GM19324 (cell line): ENCODE measurements around the gene ATP5PB.
A peak's percentile ranks its signal among the peaks of the same experiment; 100 is the strongest.

Experiments
- ATAC-seq: cut with Tn5 transposase; IDR thresholded peaks from one replicate; pipeline ENCODE4 v1.9.1; 2021; ENCODE audit warnings: mild to moderate bottlenecking, moderate library complexity; ENCODE audit not compliant: unreplicated experiment, low FRiP score

Gene ATP5PB

GRCh38 chr1:111448918-111449702 lies at the start of gene ATP5PB, which contains the start of gene WDR77:
ATP5PB (plus strand) TSS chr1:111449464; CDS start chr1:111449542, 78 bp downstream.
WDR77 (minus strand) TSS chr1:111449256; CDS start chr1:111449169, 87 bp downstream.
- peak; percentile 97 for ATAC-seq

GRCh38 chr1:111399792-111400610 lies 49.3 kb upstream of the ATP5PB start:
- no peak for ATAC-seq

- ATAC-seq: no peak
These were observed 47.2 kb upstream of the ATP5PB start for GRCh38 chr1:111402083-111402482.

GRCh38 chr1:111404588-111404987 lies 44.7 kb upstream of the ATP5PB start:
- ATAC-seq: no peak

GRCh38 chr1:111406321-111406768 lies 42.9 kb upstream of the ATP5PB start:
- ATAC-seq: peak; percentile 93

GRCh38 chr1:111407301-111407700 lies 42.0 kb upstream of the ATP5PB start:
- ATAC-seq: no peak

- no peak for ATAC-seq
These were observed 36.4 kb upstream of the ATP5PB start for GRCh38 chr1:111412839-111413238.

- no peak for ATAC-seq
These were observed 34.5 kb upstream of the ATP5PB start for GRCh38 chr1:111414756-111415155.

GRCh38 chr1:111415461-111415860 lies 33.8 kb upstream of the ATP5PB start:
- ATAC-seq: no peak

- ATAC-seq: no peak
These were observed 31.5 kb upstream of the ATP5PB start for GRCh38 chr1:111417755-111418154.

GRCh38 chr1:111419037-111419436 lies 30.2 kb upstream of the ATP5PB start:
- ATAC-seq: no peak

GRCh38 chr1:111420377-111420776 lies 28.9 kb upstream of the ATP5PB start:
- ATAC-seq: no peak

- no peak for ATAC-seq
These were observed 26.5 kb upstream of the ATP5PB start for GRCh38 chr1:111422546-111423391.

- ATAC-seq: no peak
These were observed 25.0 kb upstream of the ATP5PB start for GRCh38 chr1:111424281-111424680.

GRCh38 chr1:111436726-111437125 lies 12.5 kb upstream of the ATP5PB start:
- no peak for ATAC-seq

- ATAC-seq: no peak
These were observed 9.6 kb upstream of the ATP5PB start for GRCh38 chr1:111439461-111440351.

GRCh38 chr1:111441573-111442192 lies 7.6 kb upstream of the ATP5PB start:
- ATAC-seq: no peak

GRCh38 chr1:111442457-111442856 lies 6.8 kb upstream of the ATP5PB start:
- ATAC-seq: no peak

- ATAC-seq: no peak
These were observed 5.2 kb upstream of the ATP5PB start for GRCh38 chr1:111444031-111444430.
